Umbilical cord (tissue), 2 donors: Measurements from ENCODE around the gene ZNFX1. TPM values are rescaled to one million over a fixed set of nuclear protein-coding genes. Genes with fewer than 3 reads are reported as not detected.
"Not testable (repeated sequence)": the region's sequence is repeated elsewhere in the genome, so short reads cannot be mapped to it uniquely, and the experiment has no call there.

ENCODE experiments used
- DNase-seq: peaks from one replicate; pipeline ENCODE4 v3.0.0-alpha.2; 2015; ENCODE audit warnings: low spot score
- total RNA-seq: library from RNA; depleted of rRNA; stranded (reverse); fragments of >200 nt; gene quantifications from one replicate; pipeline ENCODE4 v1.2.3, GENCODE V29; 2014; ENCODE audit warnings: low replicate concordance; ENCODE audit not compliant: insufficient read depth

The ZNFX1 gene
- total RNA-seq, 1 donor from 2014 or later: 20.0 TPM

- DNase-seq: peak; percentile 94
Measured at GRCh38 chr20:49216991-49217578, 60.8 kb downstream of the ZNFX1 start.

GRCh38 chr20:49215232-49215631 lies 62.6 kb downstream of the ZNFX1 start:
- no peak for DNase-seq

DNA sequence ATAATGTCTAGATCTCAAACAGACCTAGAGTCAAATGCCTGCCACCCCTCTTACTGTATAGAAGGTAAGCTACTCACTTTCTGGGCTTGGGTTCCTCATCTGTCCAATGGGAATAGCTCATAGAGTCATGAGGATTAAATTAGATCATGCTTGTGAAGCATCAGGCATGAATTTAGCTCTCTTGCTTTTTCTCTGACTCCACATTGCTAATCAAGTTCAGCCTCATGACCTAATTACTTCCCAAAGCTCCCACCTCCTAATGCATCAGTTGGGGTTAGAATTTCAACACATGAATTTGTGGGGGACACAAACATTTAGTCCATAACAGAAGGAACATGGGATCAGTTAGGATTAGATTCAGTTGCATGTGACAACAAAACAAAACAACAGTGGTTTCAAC lies 63.3 kb downstream of the ZNFX1 start:
- no peak for DNase-seq

- DNase-seq: no peak
Measured at GRCh38 chr20:49210757-49211110, 67.1 kb downstream of the ZNFX1 start.

- no peak for DNase-seq
Measured at GRCh38 chr20:49210101-49210756, 67.6 kb downstream of the ZNFX1 start.

DNA sequence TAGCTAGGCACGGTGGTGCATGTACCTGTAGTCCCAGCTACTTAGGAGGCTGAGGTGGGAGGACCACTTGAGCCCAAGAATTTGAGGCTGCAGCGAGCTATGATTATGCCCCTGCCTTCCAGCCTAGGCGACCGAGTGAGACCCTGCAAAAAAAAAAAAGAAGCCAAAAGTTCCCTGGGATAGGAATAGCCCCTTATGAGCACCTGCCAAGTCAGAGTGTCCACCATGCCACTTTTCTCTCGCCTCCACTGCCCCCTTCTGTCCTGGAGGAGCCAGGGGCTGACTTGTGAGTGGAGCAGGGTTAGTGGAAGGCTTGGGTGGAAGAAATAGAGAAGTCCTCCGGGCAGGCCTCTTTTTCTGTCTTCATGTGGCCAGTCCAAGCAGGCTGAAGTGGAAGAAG lies 70.8 kb downstream of the ZNFX1 start:
- no peak for DNase-seq

DNA sequence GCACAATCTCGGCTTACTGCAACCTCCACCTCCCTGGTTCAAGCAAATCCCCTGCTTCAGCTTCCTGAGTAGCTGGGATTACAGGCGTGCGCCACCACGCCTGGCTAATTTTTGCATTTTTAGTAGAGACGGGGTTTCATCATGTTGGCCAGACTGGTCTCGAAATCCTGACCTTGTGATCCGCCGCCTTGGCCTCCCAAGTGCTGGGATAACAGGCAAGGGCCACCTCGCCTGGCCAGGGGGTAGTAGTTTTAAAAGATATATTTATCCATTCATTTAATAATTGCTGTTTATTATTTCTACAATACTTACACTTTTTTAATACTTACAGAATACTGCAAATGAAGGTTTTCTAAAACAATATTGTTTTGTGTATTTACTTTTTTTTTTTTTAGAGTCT lies 74.1 kb downstream of the ZNFX1 start:
- no peak for DNase-seq

DNA sequence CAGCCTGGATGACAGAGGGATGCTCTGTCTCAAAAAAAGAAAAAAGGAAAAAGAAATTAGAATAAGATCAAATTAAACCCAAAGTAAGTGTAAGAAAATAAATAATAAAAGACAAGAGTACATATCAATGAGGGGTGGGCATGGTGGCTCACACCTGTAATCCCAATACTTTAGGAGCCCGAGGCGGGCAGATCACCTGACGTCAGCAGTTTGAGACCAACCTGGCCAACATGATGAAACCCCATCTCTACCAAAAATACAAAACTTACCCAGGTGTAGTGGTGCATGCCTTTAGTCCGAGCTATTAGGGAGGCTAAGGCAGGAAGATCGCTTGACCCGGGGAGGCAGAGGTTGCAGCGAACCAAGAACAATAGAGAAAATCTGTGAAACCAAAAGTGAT lies 74.8 kb downstream of the ZNFX1 start:
- no peak for DNase-seq

DNA sequence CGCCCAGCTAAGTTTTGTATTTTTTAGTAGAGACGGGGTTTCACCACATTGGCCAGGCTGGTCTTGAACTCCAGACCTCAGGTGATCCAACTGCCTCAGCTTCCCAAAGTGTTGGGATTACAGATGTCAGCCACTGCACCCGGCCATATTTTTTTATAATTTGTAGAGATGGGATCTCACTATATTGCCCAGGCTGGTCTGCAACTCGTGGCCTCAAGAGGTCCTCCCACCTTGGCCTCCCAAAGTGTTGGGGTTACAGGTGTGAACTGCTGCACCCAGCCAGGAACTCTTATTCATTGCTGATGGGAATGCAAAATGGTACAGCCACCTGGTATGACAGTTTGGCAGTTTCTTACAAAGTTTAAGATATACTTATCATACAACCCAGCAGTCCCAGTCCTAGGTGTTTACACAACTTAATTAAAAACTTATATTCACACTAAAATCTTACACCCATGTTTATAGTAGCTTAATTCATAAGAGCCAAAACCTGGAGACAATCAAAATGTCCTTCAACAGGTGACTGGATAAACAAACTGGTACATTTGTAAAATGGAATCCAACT lies 78.0 kb downstream of the ZNFX1 start:
- no peak for DNase-seq

DNA sequence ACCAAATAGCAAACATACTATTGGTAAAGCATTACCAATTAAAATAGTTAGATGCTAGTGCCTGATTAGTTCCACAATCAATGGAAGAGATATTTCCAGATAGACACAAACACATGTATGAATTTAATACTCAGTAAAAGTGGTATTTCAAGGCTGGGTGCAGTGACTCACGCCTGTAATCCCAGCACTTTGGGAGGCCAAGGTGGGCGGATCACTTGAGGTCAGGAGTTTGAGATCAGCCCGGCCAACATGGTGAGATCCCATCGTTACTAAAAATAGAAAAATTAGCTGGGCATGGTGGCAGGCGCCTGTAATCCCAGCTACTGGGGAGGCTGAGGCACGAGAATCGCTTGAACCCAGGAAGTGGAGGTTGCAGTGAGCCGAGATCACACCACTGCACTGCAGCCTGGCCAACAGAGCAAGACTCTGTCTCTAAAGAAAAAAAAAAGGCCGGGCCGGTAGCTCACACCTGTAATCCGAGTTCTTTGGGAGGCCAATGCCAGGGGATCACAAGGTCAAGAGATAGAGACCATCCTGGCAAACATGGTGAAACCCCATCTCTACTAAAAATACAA lies 84.8 kb downstream of the ZNFX1 start:
- not testable (repeated sequence) for DNase-seq

Other genes with a start within 250 kb of the ZNFX1 start
- 65.5 TPM for gene CSE1L, start 231.7 kb downstream of the ZNFX1 start, total RNA-seq
- 36.1 TPM for gene STAU1, start 89.7 kb downstream of the ZNFX1 start, total RNA-seq
- gene DDX27, start 58.6 kb downstream of the ZNFX1 start, total RNA-seq: 20.7 TPM
- 2.4 TPM for gene KCNB1, start 204.6 kb upstream of the ZNFX1 start, total RNA-seq